UCSD-AML1 (cell line): Measurements from ENCODE around the gene TCF4.

Experiments
- DNase-seq: peaks from one replicate; lab custom pipeline; 2025; ENCODE audit not compliant: unreplicated experiment; lab: John Stamatoyannopoulos, UW

Gene TCF4

GRCh38 chr18:55585920-55586561, 2.0 kb downstream of the TCF4 start:
- no peak for DNase-seq

GRCh38 chr18:55585065-55585919, 2.7 kb downstream of the TCF4 start:
- DNase-seq, result no peak

DNA sequence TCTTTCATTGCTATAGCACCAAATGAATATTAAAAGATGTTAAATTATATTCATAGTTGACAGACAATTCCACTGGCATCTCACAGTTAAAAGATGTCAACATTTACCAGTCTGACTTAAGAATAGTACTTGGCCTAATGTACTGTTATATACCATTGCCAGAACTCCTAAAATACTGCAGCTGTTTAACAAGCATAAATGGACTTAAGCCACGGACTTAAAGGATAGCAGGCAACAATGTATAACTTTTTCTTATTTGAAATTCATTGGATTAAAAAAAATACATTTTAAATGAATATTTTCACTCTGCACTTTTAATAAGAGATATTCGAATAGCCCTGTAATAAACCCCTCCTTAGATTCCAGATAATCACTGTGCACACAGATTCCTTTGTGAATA, 3.8 kb downstream of the TCF4 start:
- DNase-seq, result no peak

DNA sequence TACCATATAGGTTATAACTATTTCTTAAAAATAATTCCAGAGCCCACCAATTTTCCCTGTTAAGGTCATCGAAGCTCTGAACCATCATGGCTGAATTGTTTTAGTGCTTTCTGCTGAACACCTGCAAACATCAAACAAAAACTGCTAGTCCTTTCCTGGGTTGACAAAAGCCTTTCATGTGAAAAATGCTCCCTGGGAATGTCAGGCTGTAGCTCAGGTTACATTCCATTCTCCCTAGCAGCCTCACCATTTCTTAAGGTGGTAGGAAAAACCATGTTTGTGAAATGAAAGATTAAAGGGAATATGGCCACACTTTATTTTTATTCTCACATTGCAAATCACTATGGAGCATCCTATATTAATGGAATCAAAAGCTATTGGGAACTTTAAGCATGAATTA, 5.7 kb downstream of the TCF4 start:
- DNase-seq, result no peak

DNA sequence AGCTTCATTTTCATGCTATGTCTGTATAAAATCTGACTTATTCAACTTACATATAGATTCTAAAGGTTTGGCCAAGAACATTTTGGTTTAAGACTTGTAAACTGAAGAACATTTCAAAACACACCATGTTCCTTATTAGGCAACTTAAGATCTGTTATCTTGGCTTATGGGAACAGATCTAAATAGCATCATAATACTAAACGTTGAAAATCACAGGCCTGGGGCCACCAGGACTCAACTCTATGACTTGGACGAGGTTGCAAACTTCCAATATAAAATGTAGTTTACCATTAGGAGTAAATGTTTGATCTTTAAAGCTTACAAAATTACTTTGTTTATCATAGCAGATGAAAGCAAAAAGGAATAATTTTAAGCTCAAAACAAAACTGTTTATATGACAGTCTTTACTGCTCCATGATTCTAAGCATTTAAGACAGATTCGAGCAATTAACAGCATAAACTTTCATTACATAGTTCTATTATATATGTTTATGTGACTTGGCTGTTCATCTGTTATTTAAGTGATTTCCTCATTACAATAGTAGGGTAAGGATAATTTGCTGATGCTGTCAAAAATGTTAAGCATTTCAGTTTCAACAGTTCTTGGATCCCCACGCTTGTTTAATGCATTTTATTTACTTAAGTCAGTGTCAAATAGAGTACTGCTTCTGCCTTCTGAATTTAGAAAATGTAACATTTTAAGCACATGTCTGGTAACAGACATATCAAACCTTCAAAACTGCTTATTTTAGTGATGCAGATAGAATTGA, 8.3 kb downstream of the TCF4 start:
- DNase-seq, result no peak

- DNase-seq, result no peak
These were observed 10.0 kb downstream of the TCF4 start for GRCh38 chr18:55577812-55578539.

- no peak for DNase-seq
These were observed 12.0 kb downstream of the TCF4 start for GRCh38 chr18:55576001-55576400.

DNA sequence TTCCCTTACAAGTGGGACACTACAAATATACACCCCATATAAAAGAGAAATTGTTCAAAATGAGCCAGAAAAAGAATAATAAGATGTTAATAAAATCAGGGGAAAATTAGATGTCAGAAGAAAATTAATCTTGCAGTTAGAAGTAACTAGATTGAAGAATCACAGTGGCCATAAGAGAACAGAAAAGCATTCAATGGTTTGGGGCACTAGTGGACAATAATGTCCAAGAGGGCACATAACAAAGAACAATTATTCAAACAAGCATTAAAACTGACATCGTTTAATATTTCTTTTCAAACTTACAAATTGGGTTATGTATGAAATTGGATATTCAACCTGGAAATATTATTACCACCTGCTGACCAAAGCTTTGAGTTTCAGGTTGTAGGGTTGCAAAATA, 12.9 kb downstream of the TCF4 start:
- DNase-seq, result no peak

DNA sequence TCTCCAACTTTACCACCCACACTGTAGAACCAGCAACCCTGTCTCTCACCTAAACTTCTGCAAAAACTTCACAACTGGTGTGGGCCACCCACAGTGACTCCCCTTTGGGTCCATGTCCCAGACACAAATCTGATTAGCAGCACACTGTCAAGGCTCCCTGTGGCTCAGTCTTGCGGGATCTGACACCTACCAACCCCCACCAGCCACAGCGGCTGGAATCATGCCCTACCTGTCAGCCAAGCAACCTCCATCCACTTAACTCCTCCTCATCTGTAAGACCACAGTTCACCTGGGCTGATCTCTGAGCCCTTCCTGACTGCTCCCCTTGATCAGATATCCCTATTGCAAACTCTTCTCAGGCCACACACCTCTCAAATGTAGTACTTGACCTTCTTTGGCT, 14.6 kb downstream of the TCF4 start:
- DNase-seq, result no peak

DNA sequence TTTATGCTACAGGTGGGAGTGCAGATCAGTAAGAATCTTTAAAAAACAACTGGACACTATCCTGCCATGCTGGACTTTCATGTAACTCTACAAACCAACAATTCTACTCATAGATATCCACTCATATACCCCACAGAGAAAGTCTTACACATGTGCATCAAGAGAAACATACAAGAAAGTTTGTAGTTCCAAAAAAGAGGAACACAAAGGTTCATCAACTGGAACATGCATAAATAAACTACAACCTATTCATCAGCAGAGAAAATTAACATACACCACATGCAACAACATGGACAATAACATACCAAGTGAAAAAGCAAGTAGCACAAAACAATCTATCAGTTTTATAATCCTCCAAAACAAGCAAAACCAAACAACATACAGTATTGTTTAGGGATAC, 17.0 kb downstream of the TCF4 start:
- no peak for DNase-seq

GRCh38 chr18:55566456-55566935, 21.5 kb downstream of the TCF4 start:
- DNase-seq, result no peak

DNA sequence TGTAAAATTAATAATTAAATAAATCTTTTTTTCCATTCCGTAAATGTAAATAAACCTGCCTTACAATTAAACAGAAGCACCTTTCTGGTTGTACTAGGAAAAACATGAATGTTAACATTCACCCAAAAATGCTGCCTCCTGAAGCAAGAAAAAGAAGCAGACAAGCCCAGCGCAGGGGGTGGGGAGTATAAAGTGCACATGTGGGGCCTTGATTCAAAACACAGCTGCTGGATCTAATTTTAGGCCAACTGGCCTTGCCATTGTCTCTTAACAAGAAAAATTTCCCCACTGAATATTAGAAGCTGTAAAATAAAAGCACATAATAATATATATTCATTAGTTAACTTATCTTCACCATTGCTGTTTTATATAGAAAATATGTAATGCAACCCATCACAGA, 28.3 kb downstream of the TCF4 start:
- no peak for DNase-seq

GRCh38 chr18:55557211-55557610, 30.8 kb downstream of the TCF4 start:
- DNase-seq, result no peak

DNA sequence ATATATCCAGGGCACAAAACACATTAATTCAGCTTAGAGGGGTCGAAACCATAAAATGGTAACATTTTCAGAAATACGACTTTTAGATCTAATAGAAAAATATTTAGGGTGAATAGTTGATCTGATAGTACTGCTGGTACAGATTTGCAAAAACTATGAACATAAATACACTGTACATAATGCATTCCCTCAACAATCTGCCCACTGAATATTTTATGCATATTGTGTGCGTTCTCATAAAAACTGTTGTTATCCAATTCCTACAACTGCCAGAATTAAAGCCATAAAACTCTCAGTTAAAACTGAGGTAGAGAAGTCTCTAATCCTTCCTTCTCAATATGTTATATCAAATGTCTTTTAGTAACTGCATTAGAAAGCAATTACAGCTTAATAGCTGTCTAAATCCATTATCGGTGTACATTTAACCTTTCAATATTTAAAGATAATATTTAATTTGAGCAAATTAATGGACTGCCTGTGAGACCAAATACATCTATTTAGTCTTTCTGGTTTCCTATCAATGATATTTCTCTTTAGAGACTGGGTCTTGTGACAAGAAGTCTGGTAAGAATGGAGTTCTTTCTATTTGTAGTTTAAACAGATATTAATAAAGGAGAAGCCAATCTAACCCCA, 32.5 kb downstream of the TCF4 start:
- DNase-seq, result no peak

GRCh38 chr18:55552526-55553189, 35.3 kb downstream of the TCF4 start:
- DNase-seq, result no peak

GRCh38 chr18:55551227-55551626, 36.8 kb downstream of the TCF4 start:
- DNase-seq, result no peak

GRCh38 chr18:55550471-55550870, 37.5 kb downstream of the TCF4 start:
- DNase-seq, result no peak

GRCh38 chr18:55549474-55550104, 38.4 kb downstream of the TCF4 start:
- DNase-seq, result no peak

- DNase-seq, result no peak
These were observed 40.3 kb downstream of the TCF4 start for GRCh38 chr18:55547705-55548056.
